ENCODE data around the gene CCNB1. TPM values are rescaled to one million over a fixed set of nuclear protein-coding genes. Genes with fewer than 3 reads are reported as not detected.
"Not testable (repeated sequence)": the region's sequence is repeated elsewhere in the genome, so short reads cannot be mapped to it uniquely, and the experiment has no call there.

Gene CCNB1
- total and polyA plus RNA-seq, 5 experiments from 2014 or later = 1.7 to 4.6 (median 3.0) TPM

- no peak for DNase-seq
- Mint-ChIP-seq H3K4me1 (peaks cover 0 to 2% (median 0%) of the 10 kb centered on the region in 4 donors), H3K4me3 (no peak overlapping the region), H3K36me3 (peaks cover 0 to 3% (median 0%) of the 10 kb centered on the region in 3 donors), H3K27me3 (peaks cover 0 to 2% (median 0%) of the 10 kb centered on the region in 5 donors), H3K27ac (peak overlapping the region in 1 of 10 donors; percentile 53), H3K9me3 (no peaks in the 10 kb centered on the region)
- POLR2A ChIA-PET = interaction anchor here (0.6 kb wide), 1 partner anchor 65 kb away, joined by 3 read pairs; no protein-coding TSS in a partner anchor
- ATAC-seq = no peak
Measured at GRCh38 chr5:69149676-69150010, 17.3 kb upstream of the CCNB1 start.

- Mint-ChIP-seq H3K36me3 (no peaks in the 10 kb centered on the region), H3K4me1 (no peaks in the 10 kb centered on the region), H3K9me3 (no peaks in the 10 kb centered on the region), H3K4me3 (no peak overlapping the region), H3K27ac (no peak overlapping the region), H3K27me3 (peaks cover 0 to 2% (median 0%) of the 10 kb centered on the region in 5 donors)
- DNase-seq (no peak), ATAC-seq (no peak)
- POLR2A ChIA-PET = no interaction called here
Measured at GRCh38 chr5:69152731-69153130, 14.2 kb upstream of the CCNB1 start.

GRCh38 chr5:69156456-69156855, 10.5 kb upstream of the CCNB1 start:
- no peaks in the 10 kb centered on the region for H3K36me3 Mint-ChIP-seq
- no peak overlapping the region for H3K4me3 Mint-ChIP-seq
- no peak overlapping the region for H3K27ac Mint-ChIP-seq
- ATAC-seq (no peak), DNase-seq (no peak)
- no peaks in the 10 kb centered on the region for H3K4me1 Mint-ChIP-seq
- POLR2A ChIA-PET = no interaction called here
- no peaks in the 10 kb centered on the region for H3K9me3 Mint-ChIP-seq
- H3K27me3 Mint-ChIP-seq = peaks cover 0 to 2% (median 0%) of the 10 kb centered on the region in 5 donors

GRCh38 chr5:69158039-69158438, 8.9 kb upstream of the CCNB1 start:
- Mint-ChIP-seq H3K9me3 (no peaks in the 10 kb centered on the region), H3K4me1 (no peaks in the 10 kb centered on the region), H3K27me3 (peaks cover 0 to under 1% (median 0%) of the 10 kb centered on the region in 5 donors), H3K27ac (no peak overlapping the region), H3K36me3 (no peaks in the 10 kb centered on the region), H3K4me3 (no peak overlapping the region)
- ATAC-seq (no peak), DNase-seq (no peak)
- POLR2A ChIA-PET = no interaction called here

- H3K9me3 Mint-ChIP-seq = no peaks in the 10 kb centered on the region
- no peak overlapping the region for H3K27ac Mint-ChIP-seq
- no peak overlapping the region for H3K4me3 Mint-ChIP-seq
- H3K4me1 Mint-ChIP-seq = peaks cover 0 to 2% (median under 1%) of the 10 kb centered on the region in 4 donors
- POLR2A ChIA-PET = interaction anchor here (0.6 kb wide), 1 partner anchor 46 kb away, joined by 4 read pairs; no protein-coding TSS in a partner anchor
- H3K36me3 Mint-ChIP-seq = no peaks in the 10 kb centered on the region
- no peaks in the 10 kb centered on the region for H3K27me3 Mint-ChIP-seq
- no peak for DNase-seq
- no peak for ATAC-seq
Measured at GRCh38 chr5:69160651-69161050, 6.3 kb upstream of the CCNB1 start.

GRCh38 chr5:69167493-69167855, 524 bp downstream of the CCNB1 start:
- H3K4me3 Mint-ChIP-seq = peak overlapping the region; percentile 90 to 97 (median 94)
- H3K27ac Mint-ChIP-seq = peak overlapping the region; percentile 49 to 94 (median 92)
- DNase-seq (no peak), ATAC-seq (no peak)
- POLR2A ChIA-PET = interaction anchor here (0.7 to 2.7 kb wide), 4 partner anchors 22 to 203 kb away, joined by 3 to 12 read pairs (median 6); partner anchors contain the start of genes AK6, CENPH, RAD17 and SLC30A5
- peaks cover 7 to 28% (median 26%) of the 10 kb centered on the region in 4 donors for H3K4me1 Mint-ChIP-seq
- no peaks in the 10 kb centered on the region for H3K27me3 Mint-ChIP-seq
- H3K36me3 Mint-ChIP-seq = no peaks in the 10 kb centered on the region
- no peaks in the 10 kb centered on the region for H3K9me3 Mint-ChIP-seq

- H3K27ac Mint-ChIP-seq = peak overlapping the region in 5 of 10 donors; percentile 5 to 93 (median 83)
- H3K4me1 Mint-ChIP-seq = peaks cover 7 to 28% (median 26%) of the 10 kb centered on the region in 4 donors
- no peaks in the 10 kb centered on the region for H3K27me3 Mint-ChIP-seq
- POLR2A ChIA-PET = interaction anchor here (0.7 to 2.7 kb wide), 3 partner anchors 21 to 180 kb away, joined by 3 to 12 read pairs (median 4); partner anchors contain the start of gene CENPH
- H3K9me3 Mint-ChIP-seq = no peaks in the 10 kb centered on the region
- peak overlapping the region; percentile 90 to 97 (median 94) for H3K4me3 Mint-ChIP-seq
- ATAC-seq = no peak
- no peak for DNase-seq
- peaks cover 0 to 1% (median 0%) of the 10 kb centered on the region in 3 donors for H3K36me3 Mint-ChIP-seq
Measured at GRCh38 chr5:69167929-69168328, 979 bp downstream of the CCNB1 start.

- H3K9me3 Mint-ChIP-seq = no peaks in the 10 kb centered on the region
- DNase-seq (no peak), ATAC-seq (no peak)
- peaks cover 0 to 22% (median 5%) of the 10 kb centered on the region in 3 donors for H3K36me3 Mint-ChIP-seq
- H3K4me1 Mint-ChIP-seq = peaks cover 7 to 28% (median 26%) of the 10 kb centered on the region in 4 donors
- no peak overlapping the region for H3K4me3 Mint-ChIP-seq
- POLR2A ChIA-PET = no interaction called here
- H3K27me3 Mint-ChIP-seq = no peaks in the 10 kb centered on the region
- no peak overlapping the region for H3K27ac Mint-ChIP-seq
Measured at GRCh38 chr5:69170495-69170894, 3.5 kb downstream of the CCNB1 start.

- Mint-ChIP-seq H3K4me1 (peaks cover 6 to 26% (median 23%) of the 10 kb centered on the region in 4 donors), H3K9me3 (no peaks in the 10 kb centered on the region), H3K27ac (no peak overlapping the region), H3K4me3 (no peak overlapping the region), H3K36me3 (peaks cover 0 to 26% (median 6%) of the 10 kb centered on the region in 3 donors), H3K27me3 (no peaks in the 10 kb centered on the region)
- DNase-seq = no peak
- no peak for ATAC-seq
- POLR2A ChIA-PET = no interaction called here
Measured at GRCh38 chr5:69170969-69171368, 4.0 kb downstream of the CCNB1 start.

- POLR2A ChIA-PET, H3K27ac Mint-ChIP-seq, ATAC-seq, H3K36me3 Mint-ChIP-seq, H3K27me3 Mint-ChIP-seq, H3K4me1 Mint-ChIP-seq, DNase-seq, H3K4me3 Mint-ChIP-seq, H3K9me3 Mint-ChIP-seq: not testable (repeated sequence)
Measured at GRCh38 chr5:69181659-69182293, 14.8 kb downstream of the CCNB1 start.

- POLR2A ChIA-PET = interaction anchor here (0.7 kb wide), 1 partner anchor 461 kb away, joined by 3 read pairs; no protein-coding TSS in a partner anchor
- no peak for ATAC-seq
- no peak overlapping the region for H3K27ac Mint-ChIP-seq
- no peaks in the 10 kb centered on the region for H3K27me3 Mint-ChIP-seq
- peaks cover 4 to 9% (median 8%) of the 10 kb centered on the region in 4 donors for H3K4me1 Mint-ChIP-seq
- no peak overlapping the region for H3K4me3 Mint-ChIP-seq
- no peaks in the 10 kb centered on the region for H3K9me3 Mint-ChIP-seq
- DNase-seq = no peak
- H3K36me3 Mint-ChIP-seq = no peaks in the 10 kb centered on the region
Measured at GRCh38 chr5:69184621-69185020, 17.7 kb downstream of the CCNB1 start.

- H3K36me3 Mint-ChIP-seq = peaks cover 0 to 1% (median 0%) of the 10 kb centered on the region in 3 donors
- no peak for ATAC-seq
- POLR2A ChIA-PET = no interaction called here
Measured at GRCh38 chr5:69187342-69187741, 20.4 kb downstream of the CCNB1 start.

GRCh38 chr5:69188811-69189161, 21.8 kb downstream of the CCNB1 start:
- DNase-seq (no peak), ATAC-seq (peak in 1 of 2 donors; percentile 6)
- H3K4me1 Mint-ChIP-seq = peaks cover 7 to 20% (median 15%) of the 10 kb centered on the region in 4 donors
- H3K9me3 Mint-ChIP-seq = no peaks in the 10 kb centered on the region
- POLR2A ChIA-PET = interaction anchor here (0.9 to 3.1 kb wide), 4 partner anchors 11 to 46 kb away, joined by 3 to 12 read pairs (median 8); partner anchors contain the start of genes CCNB1 and CDK7
- H3K36me3 Mint-ChIP-seq = peaks cover 0 to 1% (median 0%) of the 10 kb centered on the region in 3 donors
- H3K4me3 Mint-ChIP-seq = peak overlapping the region; percentile 86 to 94 (median 90)
- H3K27me3 Mint-ChIP-seq = no peaks in the 10 kb centered on the region
- peak overlapping the region; percentile 86 to 98 (median 95) for H3K27ac Mint-ChIP-seq

More at GRCh38 chr5:69187342-69187741, 20.4 kb downstream of the CCNB1 start:
- no peak for DNase-seq
- Mint-ChIP-seq H3K4me3 (peak overlapping the region in 5 of 10 donors; percentile 22 to 47 (median 40)), H3K27ac (peak overlapping the region in 5 of 10 donors; percentile 43 to 97 (median 69)), H3K9me3 (no peaks in the 10 kb centered on the region), H3K27me3 (no peaks in the 10 kb centered on the region), H3K4me1 (peaks cover 7 to 20% (median 15%) of the 10 kb centered on the region in 4 donors)

All from naive thymus-derived CD8-positive, alpha-beta T cell (primary cell).